ENCODE data around the gene HS3ST1.

DNA sequence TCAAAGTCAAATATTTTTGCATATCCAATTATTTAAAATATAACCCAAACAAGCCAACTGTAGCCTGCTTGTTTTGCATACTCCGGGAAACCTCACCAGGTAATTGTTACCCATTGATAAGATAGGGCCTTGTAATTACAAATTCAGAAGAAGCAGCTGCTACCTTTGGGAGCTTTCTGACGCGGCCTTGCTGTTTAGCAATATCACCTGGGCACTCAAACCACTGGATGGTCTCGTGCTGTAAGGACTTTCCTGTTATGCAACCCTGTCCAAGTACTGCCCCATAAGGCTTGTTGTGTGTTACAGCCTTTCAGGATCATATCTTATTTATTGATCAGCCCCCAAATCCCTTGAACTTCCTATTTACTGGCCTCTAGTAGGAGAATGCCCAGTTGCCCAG lies 52.1 kb downstream of the HS3ST1 start:
- TF ChIP-seq, protein P1, sequence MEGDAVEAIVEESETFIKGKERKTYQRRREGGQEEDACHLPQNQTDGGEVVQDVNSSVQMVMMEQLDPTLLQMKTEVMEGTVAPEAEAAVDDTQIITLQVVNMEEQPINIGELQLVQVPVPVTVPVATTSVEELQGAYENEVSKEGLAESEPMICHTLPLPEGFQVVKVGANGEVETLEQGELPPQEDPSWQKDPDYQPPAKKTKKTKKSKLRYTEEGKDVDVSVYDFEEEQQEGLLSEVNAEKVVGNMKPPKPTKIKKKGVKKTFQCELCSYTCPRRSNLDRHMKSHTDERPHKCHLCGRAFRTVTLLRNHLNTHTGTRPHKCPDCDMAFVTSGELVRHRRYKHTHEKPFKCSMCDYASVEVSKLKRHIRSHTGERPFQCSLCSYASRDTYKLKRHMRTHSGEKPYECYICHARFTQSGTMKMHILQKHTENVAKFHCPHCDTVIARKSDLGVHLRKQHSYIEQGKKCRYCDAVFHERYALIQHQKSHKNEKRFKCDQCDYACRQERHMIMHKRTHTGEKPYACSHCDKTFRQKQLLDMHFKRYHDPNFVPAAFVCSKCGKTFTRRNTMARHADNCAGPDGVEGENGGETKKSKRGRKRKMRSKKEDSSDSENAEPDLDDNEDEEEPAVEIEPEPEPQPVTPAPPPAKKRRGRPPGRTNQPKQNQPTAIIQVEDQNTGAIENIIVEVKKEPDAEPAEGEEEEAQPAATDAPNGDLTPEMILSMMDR (IDR thresholded peaks at IDR 0.05): no peak
- no peak for TF ChIP-seq POLR2A (IDR thresholded peaks at IDR 0.05)
